Measurements from ENCODE around the gene MIPEP. TPM values are rescaled to one million over a fixed set of nuclear protein-coding genes. Genes with fewer than 3 reads are reported as not detected.

MIPEP gene
- polyA plus RNA-seq, 2 of the 4 experiments (the other 2 are of a cell fraction): 21.6 to 32.8 TPM

- WGBS (ENCODE audit: missing lambda C conversion rate): 94% methylated on average over 8 of the region's 8 CpGs
- H3K4me1 ChIP-seq: no peaks in the 10 kb centered on the region
- no peak for FAIRE-seq
- TF ChIP-seq REST (IDR thresholded peaks at IDR 0.05) (no peak), RAD21 (conservative IDR thresholded peaks at IDR 0.05 in 1 of 2, IDR thresholded peaks at IDR 0.05 in 1 of 2) (no peak), PBX3 (IDR thresholded peaks at IDR 0.05) (no peak), HOXB5 (CRISPR knock-in tag; IDR thresholded peaks at IDR 0.05) (no peak), POLR2AphosphoS2 (conservative IDR thresholded peaks at IDR 0.05; ENCODE audit: low read length) (no peak), GATA3 (IDR thresholded peaks at IDR 0.05; ENCODE audit: borderline replicate concordance) (no peak), MAZ (IDR thresholded peaks at IDR 0.05; ENCODE audit: borderline replicate concordance, low read depth, low read length) (no peak), FOXS1 (CRISPR knock-in tag; IDR thresholded peaks at IDR 0.05) (no peak), JUN (IDR thresholded peaks at IDR 0.05) (no peak), KDM1A (IDR thresholded peaks at IDR 0.05; ENCODE audit: low read depth) (no peak)
- H3K27ac ChIP-seq: no peak overlapping the region
- no peak for DNase-seq (ENCODE audit: low read depth in 1 of 2, low spot score in 1 of 2)
- H3K9me3 ChIP-seq: no peaks in the 10 kb centered on the region
- H3K4me2 ChIP-seq: no peak overlapping the region
- POLR2A ChIA-PET: no interaction called here
- H3K4me3 ChIP-seq: no peak overlapping the region
- ATAC-seq: no peak
- CTCF ChIA-PET: no interaction called here
Observed at GRCh38 chr13:23842406-23842805, 46.8 kb downstream of the MIPEP start.

GRCh38 chr13:23833733-23834611, 55.2 kb downstream of the MIPEP start:
- Histone ChIP-seq H3K27ac (no peak overlapping the region), H3K4me3 (no peak overlapping the region), H3K4me2 (no peak overlapping the region), H3K4me1 (no peaks in the 10 kb centered on the region), H3K9me3 (no peaks in the 10 kb centered on the region)
- DNase-seq (ENCODE audit: low read depth in 1 of 2, low spot score in 1 of 2): no peak
- 93% methylated on average over 26 of the region's 36 CpGs for WGBS (ENCODE audit: missing lambda C conversion rate)
- POLR2A ChIA-PET: no interaction called here
- TF ChIP-seq CHD4 (IDR thresholded peaks at IDR 0.05; ENCODE audit: borderline replicate concordance): no peak
- no peak for TF ChIP-seq ATOH8 (CRISPR knock-in tag; IDR thresholded peaks at IDR 0.05; ENCODE audit: low read depth)
- no peak for TF ChIP-seq E2F6 (IDR thresholded peaks at IDR 0.05; ENCODE audit: borderline replicate concordance, low read depth)
- no peak for TF ChIP-seq HOXA7 (CRISPR knock-in tag; IDR thresholded peaks at IDR 0.05)
- no peak for TF ChIP-seq RCOR1 (IDR thresholded peaks at IDR 0.05; ENCODE audit: low read depth, low read length)
- no peak for TF ChIP-seq MAZ (IDR thresholded peaks at IDR 0.05; ENCODE audit: borderline replicate concordance, low read depth, low read length)
- TF ChIP-seq HES2 (IDR thresholded peaks at IDR 0.05): no peak
- no peak for TF ChIP-seq RFX5 (IDR thresholded peaks at IDR 0.05)
- no peak for TF ChIP-seq CHD2 (IDR thresholded peaks at IDR 0.05; ENCODE audit: low read length, partially characterized antibody)
- no peak for TF ChIP-seq HDAC2 (IDR thresholded peaks at IDR 0.05)
- TF ChIP-seq HOXB13 (CRISPR knock-in tag; IDR thresholded peaks at IDR 0.05; ENCODE audit: low read depth): no peak
- ATAC-seq: no peak
- CTCF ChIA-PET: interaction anchor here (1.6 kb wide), 1 partner anchor 18 kb away, joined by 3 read pairs; no protein-coding TSS in a partner anchor
- FAIRE-seq: no peak
